ENCODE results near the gene FEV.

FEV gene

GRCh38 chr2:219016721-219017120, 31.7 kb upstream of the FEV start:
- no peak for DNase-seq

GRCh38 chr2:219010873-219011272, 25.9 kb upstream of the FEV start:
- no peak for DNase-seq

DNA sequence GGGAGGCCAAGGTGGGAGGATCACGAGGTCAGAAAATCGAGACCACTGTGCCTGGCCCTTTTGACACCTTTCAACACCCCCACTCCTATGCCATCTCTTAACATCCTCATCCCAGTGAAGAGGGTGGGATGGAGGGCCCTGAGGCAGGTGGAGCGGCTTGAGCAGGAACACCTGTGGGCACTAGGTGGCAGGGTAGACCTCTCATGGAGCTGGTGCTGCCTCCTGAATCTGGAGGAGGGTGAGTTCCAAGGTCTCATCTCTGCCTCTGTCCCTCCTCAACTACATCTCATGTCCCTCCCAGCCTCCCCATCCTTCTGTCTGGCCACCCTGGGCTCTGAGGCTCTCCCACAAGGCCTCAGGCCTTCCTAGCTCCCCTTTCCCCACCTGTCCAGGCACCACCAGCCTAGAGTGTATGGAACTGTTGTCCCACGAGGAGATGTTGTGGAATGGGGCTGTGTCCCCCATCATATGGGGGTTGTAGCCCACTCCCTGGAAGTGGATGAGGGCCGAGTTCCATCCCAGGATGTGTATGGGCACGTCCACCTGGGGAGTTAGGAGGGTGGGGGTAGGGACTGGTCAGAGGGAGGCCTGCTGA, 25.3 kb upstream of the FEV start:
- DNase-seq = peak; percentile 38

DNA sequence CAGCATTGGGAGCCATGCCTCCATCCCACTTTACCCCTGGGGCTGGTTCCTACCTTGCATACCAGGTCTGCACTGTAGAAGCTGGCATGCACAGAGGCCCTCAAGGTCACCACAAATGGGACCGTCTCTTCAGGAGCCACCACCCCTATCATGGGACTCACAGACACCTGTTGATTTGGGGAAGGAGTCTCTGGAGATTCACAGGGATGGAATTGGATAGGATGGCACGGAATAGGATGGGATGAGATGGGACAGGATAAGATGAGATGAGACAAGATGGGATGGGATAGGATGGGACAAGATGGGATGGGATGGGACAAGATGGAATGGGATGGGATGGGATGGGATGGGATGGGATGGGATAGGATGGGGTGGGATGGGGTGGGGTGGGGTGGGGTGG, 24.3 kb upstream of the FEV start:
- no peak for DNase-seq

DNA sequence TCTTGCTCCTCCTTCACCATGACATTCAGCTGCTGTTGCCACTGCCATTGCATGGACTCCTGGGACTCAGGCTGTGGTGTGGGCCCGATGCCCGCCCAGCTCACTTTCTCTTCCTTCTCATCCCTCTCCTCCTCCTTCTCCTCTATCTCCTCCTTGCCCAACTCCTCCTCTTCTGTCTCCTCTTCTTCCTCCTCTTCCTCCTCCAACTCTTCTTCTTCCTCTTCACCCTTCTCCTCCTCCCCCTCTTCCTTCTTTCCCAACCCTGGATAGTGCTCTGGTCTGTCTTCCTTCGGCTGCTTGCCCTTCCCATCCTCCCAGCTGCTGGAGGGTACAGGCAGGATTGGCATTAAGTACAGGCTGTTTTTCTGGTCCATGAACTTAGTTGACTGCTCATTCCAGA, 19.0 kb upstream of the FEV start:
- no peak for DNase-seq

DNA sequence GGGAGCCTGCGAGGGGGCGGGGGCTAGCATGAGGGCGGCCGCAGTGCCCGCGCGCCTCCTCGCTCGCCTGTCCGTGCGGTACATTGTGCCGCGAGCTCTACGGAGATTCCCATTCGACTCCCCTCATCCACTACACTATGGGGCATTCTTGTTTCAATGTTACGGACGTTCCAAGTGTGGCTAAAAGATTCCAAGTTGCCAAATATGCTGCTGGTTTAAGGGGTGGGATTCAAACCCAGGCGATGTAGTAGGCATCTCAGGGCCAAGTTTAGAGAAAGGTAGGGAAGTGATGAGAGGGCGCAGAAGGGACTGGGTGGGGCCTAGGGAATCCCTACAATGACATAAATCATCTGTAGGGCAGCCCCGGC, 18.3 kb upstream of the FEV start:
- DNase-seq = peak; percentile 26

DNA sequence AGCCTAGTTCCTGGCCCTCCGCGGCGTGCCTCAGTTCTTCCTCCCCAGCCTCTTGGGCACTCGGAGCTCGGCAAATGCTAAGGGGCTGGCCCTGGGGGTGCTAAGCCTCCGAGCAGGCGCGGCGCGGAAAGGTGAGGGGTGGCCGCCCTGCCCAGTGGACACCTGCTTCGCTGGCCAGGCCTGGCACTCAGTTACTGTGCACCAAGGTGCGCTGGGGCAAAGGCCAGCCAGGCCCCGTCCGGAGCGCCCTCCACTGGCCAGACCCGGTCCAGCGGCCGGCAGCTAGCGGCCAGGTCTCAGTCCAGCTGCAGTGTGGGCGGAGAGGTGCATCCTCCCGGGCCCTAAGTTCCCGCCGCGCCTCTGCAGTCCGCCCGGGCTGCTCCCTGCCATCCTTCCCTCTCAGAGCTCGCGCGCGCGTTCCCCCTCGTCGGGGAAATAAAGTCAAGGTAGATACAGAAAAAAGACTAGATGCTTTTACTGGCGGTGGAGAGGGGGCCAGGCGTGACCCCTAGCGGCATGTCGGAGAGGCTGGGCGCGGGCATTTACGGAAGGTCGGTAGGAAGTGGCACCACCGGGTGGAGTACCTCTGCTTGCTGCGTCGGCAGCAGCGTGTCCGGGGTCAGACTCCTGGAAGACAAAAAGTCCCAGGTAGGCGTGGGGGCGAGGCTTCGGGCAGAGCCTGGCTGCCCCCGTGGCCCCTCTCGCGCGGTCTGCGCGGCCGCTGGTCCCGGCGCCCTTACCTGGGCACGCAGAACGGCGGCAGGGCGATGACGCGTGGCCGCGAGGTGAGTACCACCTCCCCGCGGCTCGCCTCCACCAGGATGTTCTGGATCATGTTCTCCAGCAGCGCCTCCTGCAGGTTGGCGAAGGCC, 17.6 kb upstream of the FEV start:
- DNase-seq = peak; percentile 91

GRCh38 chr2:219001577-219002394, 16.8 kb upstream of the FEV start:
- DNase-seq = peak; percentile 98

DNA sequence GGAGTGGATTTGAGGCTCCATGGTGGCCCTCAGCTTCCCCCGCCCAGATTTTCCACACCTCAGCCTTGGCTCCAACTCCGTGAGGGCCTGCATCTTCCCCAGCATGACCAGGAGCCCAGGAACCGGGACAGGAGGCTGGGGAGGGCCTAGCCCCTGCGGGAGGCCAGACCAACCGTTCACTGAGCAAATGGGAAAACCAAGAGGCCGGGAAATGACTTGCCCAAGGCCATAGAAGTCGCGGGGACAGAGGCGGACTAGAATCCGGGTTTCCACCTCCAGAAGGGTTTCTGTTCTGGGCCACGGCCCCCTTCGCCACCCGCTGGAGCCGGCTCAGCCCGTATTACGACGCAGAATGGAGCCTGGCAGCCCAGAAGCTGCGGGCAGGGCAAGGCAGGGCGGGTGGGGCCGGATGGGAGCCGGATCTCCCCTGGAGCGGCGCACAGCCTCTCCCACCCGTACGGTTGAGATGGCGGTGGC, 16.2 kb upstream of the FEV start:
- DNase-seq = peak; percentile 67

GRCh38 chr2:219000569-219000960, 15.6 kb upstream of the FEV start:
- peak; percentile 47 for DNase-seq

DNA sequence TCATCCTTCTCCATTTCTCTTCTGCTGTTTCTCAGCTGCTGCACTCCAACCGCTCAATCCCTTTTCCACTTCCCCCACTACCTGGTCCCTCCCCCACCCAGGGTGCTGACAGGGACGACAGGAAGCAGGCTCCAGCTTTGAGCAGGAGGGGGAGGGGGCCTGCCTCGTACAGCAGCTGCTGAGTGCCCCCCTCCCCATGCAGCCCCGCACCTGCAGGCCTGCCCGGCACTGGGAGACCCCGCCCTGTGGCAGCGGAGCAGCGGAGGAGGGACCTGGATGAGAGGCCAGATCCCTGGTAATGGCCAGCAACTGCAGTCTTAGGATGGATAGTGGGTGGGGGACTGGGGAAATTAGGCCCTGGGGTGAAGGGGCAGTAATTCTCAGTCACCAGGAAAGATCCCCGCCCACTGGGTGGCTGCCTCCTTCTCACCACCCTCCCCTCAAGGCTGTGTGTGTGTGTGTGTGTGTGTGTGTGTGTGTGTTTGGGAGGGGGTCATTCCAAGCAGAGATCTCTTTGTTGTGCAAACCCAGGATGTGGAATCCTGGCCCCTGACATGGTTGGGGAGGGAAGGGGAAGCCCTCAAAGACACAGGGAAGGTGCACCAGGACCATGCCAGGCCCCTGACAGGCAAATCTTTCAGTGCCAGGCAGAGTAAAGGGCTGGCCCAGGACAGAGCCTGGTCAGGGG, 15.0 kb upstream of the FEV start:
- DNase-seq = peak; percentile 91

DNA sequence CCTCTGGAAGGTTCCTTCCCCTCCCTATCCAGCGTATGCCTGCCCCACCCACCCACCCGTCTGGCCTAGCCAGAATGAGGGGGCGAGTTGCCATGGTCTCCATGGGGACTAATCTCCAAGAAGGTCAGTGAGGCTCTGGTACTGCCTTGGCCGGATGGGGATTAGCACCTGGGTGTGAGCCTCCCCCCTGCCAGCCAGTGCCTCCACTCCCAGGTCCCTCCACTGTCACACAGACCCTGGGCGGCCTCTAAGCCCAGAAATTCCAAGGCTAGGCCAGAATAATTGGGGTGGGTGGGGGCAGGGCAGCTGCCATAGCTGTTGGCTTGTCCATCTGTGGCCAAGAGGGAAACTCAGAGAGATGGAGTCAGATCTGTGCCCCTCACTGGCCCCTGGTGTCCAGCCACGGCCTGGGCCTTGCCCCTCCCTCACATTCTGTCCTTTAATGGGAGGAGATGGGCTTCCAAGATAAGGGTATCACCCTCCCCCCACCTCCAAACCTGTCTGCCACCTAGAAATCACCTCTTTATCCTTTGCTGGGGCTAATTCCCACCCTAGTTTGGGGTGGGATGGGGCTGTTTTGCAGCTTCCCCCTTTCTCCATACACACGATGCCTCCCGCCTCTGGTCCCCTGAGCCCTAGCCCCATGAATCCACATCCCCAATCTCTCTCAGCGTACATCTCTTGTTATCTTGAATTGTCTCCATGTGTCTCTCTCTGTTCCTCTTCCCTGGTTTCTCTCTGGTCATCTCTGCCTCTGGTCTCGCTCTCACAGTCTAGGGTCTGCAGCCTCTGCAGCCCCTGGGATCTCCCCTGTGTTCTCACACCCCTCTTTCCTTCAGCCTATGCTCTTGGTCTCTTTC, 14.3 kb upstream of the FEV start:
- DNase-seq = peak; percentile 18

GRCh38 chr2:218998414-218999002, 13.5 kb upstream of the FEV start:
- peak; percentile 5 for DNase-seq

GRCh38 chr2:218997731-218998130, 12.7 kb upstream of the FEV start:
- DNase-seq = peak; percentile 47

DNA sequence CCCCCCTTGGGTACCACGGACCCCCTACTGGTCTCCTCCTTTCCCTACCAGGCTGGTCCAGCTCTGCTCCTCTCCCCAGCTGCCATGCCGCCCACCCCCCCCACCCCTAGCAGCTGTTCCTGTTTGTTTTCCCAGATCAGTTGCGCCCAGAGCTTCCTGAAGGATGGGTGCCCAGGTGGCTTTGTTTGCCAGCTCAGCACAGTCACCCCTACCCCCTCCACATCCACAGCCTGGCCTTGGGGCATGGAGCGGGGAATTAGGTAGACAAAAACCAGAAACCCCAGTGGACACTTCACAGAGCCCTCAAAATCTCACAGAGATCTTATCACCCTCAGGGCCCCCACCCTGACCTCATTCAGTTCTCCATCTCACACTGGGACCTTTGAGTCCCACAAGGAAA, 12.0 kb upstream of the FEV start:
- DNase-seq = peak; percentile 92

DNA sequence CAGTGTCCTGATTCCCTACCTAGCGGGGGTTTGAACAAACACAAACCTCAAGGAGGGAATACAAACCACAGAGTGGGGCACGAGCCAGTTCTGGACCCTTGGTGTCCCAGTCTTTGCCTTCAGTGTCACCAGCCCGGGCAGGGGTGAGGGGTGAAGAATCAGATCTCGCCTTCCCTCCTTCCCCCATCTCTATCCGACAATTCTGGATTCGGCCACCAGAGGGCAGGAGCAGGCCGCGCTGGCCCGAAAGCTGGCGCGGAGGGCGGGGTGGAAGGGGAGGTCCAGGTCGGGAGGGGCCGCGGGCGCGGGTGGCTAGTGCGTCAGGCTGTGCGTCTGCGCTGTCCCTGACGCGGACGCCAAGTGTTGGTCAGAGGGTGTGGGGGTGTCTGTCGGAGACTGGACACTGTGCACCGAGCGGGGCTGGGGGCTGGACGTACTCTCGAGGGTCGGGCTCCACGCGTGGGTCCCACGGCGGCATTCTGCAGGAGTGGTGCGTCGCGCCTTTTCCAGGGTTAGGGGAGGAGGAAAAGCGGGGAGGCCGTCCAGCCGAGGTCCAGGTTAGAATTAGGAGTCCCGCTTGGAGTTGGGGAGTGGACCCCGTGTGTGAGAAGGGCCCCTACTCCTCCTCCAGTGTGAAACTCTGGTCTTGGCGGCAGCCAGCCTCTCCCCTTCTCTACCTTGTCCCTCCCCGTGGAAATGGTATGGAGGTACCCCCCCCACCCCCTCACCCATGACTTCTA, 11.2 kb upstream of the FEV start:
- DNase-seq = peak; percentile 88

GRCh38 chr2:218995561-218995960, 10.6 kb upstream of the FEV start:
- peak; percentile 25 for DNase-seq

DNA sequence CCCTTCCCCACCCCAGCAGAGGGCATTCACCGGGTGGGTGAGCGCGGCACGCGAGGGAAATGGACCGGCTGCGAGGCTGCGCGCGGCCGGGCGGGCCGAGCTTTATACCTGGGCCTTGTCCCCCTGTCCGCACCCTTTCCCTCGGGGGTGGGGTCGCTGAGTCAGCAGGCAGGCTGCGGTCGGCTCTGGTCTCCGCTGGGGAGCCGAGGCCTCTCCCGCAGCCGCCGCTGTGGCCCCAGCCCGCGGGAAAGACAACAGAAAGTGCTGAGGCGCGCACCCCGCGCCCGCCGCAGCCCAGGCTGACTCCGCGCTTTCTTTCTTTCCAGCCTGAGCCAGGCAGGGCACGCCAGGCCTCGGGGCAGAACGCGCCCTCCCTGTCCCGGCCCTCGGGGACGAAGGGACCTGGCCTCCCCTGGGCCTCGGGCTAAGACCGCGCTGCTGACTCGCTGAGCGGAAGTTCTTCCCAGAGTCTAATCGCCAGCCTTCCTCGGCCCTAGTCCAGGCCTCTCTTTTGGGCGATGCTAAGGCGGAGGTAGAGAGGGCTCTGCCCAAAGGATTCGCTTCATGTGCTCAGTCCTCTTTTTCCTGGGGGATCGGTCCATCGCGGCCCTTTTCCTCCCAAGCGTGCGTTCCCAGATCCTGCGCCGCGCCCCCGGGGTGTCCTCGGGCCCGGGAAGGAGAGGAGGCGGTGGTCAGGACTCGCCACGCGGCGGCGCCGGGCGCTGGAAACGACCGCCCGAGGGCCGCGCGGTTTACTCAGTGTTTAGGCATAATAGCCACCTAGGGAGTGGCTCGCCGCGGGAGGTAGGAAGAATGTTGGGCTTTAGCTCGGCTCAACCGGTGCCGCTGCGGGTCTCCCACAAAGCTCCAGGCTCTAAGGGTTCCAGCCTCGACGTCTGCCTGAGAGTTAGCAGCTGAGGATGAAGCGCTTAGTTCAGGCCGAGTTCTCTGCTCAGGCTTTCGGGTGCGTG, 8.6 kb upstream of the FEV start, which contains the start of gene CRYBA2:
Gene CRYBA2, minus strand, starts transcription at position 78 of the 971 bp plus-strand sequence. CDS start 246 bp downstream, outside the sequence.
- DNase-seq = peak; percentile 78

GRCh38 chr2:218992703-218993344, 7.8 kb upstream of the FEV start:
- DNase-seq = no peak

All from NCI-H69 (cell line).